Measurements from ENCODE around the gene FPGS.
A peak's percentile ranks its signal among the peaks of the same experiment; 100 is the strongest.

FPGS gene

GRCh38 chr9:127783111-127784008, 19.3 kb upstream of the FPGS start:
- no peak overlapping the region for H2BK15ac ChIP-seq (replicated peaks; ENCODE audit: low read depth)
- H3K36me3 ChIP-seq (ENCODE audit: control insufficient read depth, insufficient read depth, low read length) = peaks cover 13% of the 10 kb centered on the region
- H4K5ac ChIP-seq (ENCODE audit: low read length) = no peak overlapping the region
- peaks cover 3% of the 10 kb centered on the region for H3K4me1 ChIP-seq (ENCODE audit: control insufficient read depth, low read depth, low read length)
- peaks cover 11% of the 10 kb centered on the region for H3K79me1 ChIP-seq (ENCODE audit: low read length)
- no CpG with 5 or more reads among the region's 20 CpGs for WGBS (ENCODE audit: extremely low coverage, insufficient coverage, low lambda C conversion rate)
- no peak overlapping the region for H2BK5ac ChIP-seq (ENCODE audit: low read length)
- H3K23ac ChIP-seq (ENCODE audit: low read length) = no peak overlapping the region
- H3K27me3 ChIP-seq (ENCODE audit: insufficient read depth, low read length, poor library complexity) = no peaks in the 10 kb centered on the region
- H3K4me3 ChIP-seq (ENCODE audit: low read length) = no peak overlapping the region
- H2AK5ac ChIP-seq (ENCODE audit: low read length) = no peak overlapping the region
- no peak overlapping the region for H3K27ac ChIP-seq (ENCODE audit: low read depth, low read length)
- H3K79me2 ChIP-seq (ENCODE audit: control insufficient read depth, insufficient read depth, low read length) = peaks cover 17% of the 10 kb centered on the region
- H2BK120ac ChIP-seq (ENCODE audit: low read depth, low read length) = no peak overlapping the region
- no peak for DNase-seq
- H4K8ac ChIP-seq (ENCODE audit: low read depth, low read length) = no peak overlapping the region
- H3K4me2 ChIP-seq (ENCODE audit: low read length) = no peak overlapping the region
- H3K4ac ChIP-seq (ENCODE audit: low read depth, low read length) = no peak overlapping the region
- no peak overlapping the region for H3K9ac ChIP-seq (ENCODE audit: low read length)
- H3K56ac ChIP-seq (ENCODE audit: low read length) = no peak overlapping the region
- no peak overlapping the region for H3K18ac ChIP-seq (ENCODE audit: low read length)

- Histone ChIP-seq H3K4me1 (ENCODE audit: control insufficient read depth, low read depth, low read length) (peaks cover 3% of the 10 kb centered on the region), H4K8ac (ENCODE audit: low read depth, low read length) (no peak overlapping the region), H4K5ac (ENCODE audit: low read length) (no peak overlapping the region), H3K79me1 (ENCODE audit: low read length) (peaks cover 24% of the 10 kb centered on the region), H3K56ac (ENCODE audit: low read length) (peak overlapping the region; percentile 76), H2BK5ac (ENCODE audit: low read length) (no peak overlapping the region), H3K4me3 (ENCODE audit: low read length) (peak overlapping the region; percentile 58), H3K4ac (ENCODE audit: low read depth, low read length) (peak overlapping the region; percentile 64), H2AK5ac (ENCODE audit: low read length) (no peak overlapping the region), H3K27me3 (ENCODE audit: insufficient read depth, low read length, poor library complexity) (no peaks in the 10 kb centered on the region), H2BK15ac (replicated peaks; ENCODE audit: low read depth) (no peak overlapping the region), H3K23ac (ENCODE audit: low read length) (no peak overlapping the region), H3K36me3 (ENCODE audit: control insufficient read depth, insufficient read depth, low read length) (peaks cover 29% of the 10 kb centered on the region), H3K27ac (ENCODE audit: low read depth, low read length) (peak overlapping the region; percentile 33), H2BK120ac (ENCODE audit: low read depth, low read length) (no peak overlapping the region), H3K9ac (ENCODE audit: low read length) (peak overlapping the region; percentile 69), H3K4me2 (ENCODE audit: low read length) (peak overlapping the region; percentile 79), H3K79me2 (ENCODE audit: control insufficient read depth, insufficient read depth, low read length) (peaks cover 32% of the 10 kb centered on the region), H3K18ac (ENCODE audit: low read length) (peak overlapping the region; percentile 88)
- WGBS (ENCODE audit: extremely low coverage, insufficient coverage, low lambda C conversion rate) = no CpG with 5 or more reads among the region's 123 CpGs
- peak; percentile 84 for DNase-seq
Measured at GRCh38 chr9:127785023-127785932, 17.4 kb upstream of the FPGS start.

- Histone ChIP-seq H3K4ac (ENCODE audit: low read depth, low read length) (peak within 1 kb of the TSS; percentile 98), H2AK5ac (ENCODE audit: low read length) (no peak within 1 kb of the TSS), H3K79me2 (ENCODE audit: control insufficient read depth, insufficient read depth, low read length) (peaks cover 32% of the 10 kb centered on the region), H3K4me1 (ENCODE audit: control insufficient read depth, low read depth, low read length) (peaks cover 3% of the 10 kb centered on the region), H3K56ac (ENCODE audit: low read length) (peak within 1 kb of the TSS; percentile 93), H2BK120ac (ENCODE audit: low read depth, low read length) (no peak within 1 kb of the TSS), H3K4me3 (ENCODE audit: low read length) (peak within 1 kb of the TSS; percentile 91), H2BK5ac (ENCODE audit: low read length) (peak within 1 kb of the TSS; percentile 63), H3K4me2 (ENCODE audit: low read length) (peak within 1 kb of the TSS; percentile 79), H4K5ac (ENCODE audit: low read length) (no peak within 1 kb of the TSS), H3K36me3 (ENCODE audit: control insufficient read depth, insufficient read depth, low read length) (peaks cover 34% of the 10 kb centered on the region), H3K27me3 (ENCODE audit: insufficient read depth, low read length, poor library complexity) (no peaks in the 10 kb centered on the region), H3K9ac (ENCODE audit: low read length) (peak within 1 kb of the TSS; percentile 93), H3K79me1 (ENCODE audit: low read length) (peaks cover 26% of the 10 kb centered on the region), H4K8ac (ENCODE audit: low read depth, low read length) (no peak within 1 kb of the TSS), H3K18ac (ENCODE audit: low read length) (peak within 1 kb of the TSS; percentile 97), H3K27ac (ENCODE audit: low read depth, low read length) (peak within 1 kb of the TSS; percentile 99), H2BK15ac (replicated peaks; ENCODE audit: low read depth) (no peak within 1 kb of the TSS), H3K23ac (ENCODE audit: low read length) (no peak within 1 kb of the TSS)
- WGBS (ENCODE audit: extremely low coverage, insufficient coverage, low lambda C conversion rate) = no CpG with 5 or more reads among the region's 75 CpGs
- DNase-seq = peak; percentile 97
Measured at GRCh38 chr9:127785933-127786772, 16.5 kb upstream of the FPGS start, which contains the start of gene CDK9. CDK9 (plus strand) TSS chr9:127786034; CDS start chr9:127786149, 115 bp downstream.

- Histone ChIP-seq H2AK5ac (ENCODE audit: low read length) (no peak overlapping the region), H3K79me1 (ENCODE audit: low read length) (peaks cover 26% of the 10 kb centered on the region), H4K5ac (ENCODE audit: low read length) (no peak overlapping the region), H3K27me3 (ENCODE audit: insufficient read depth, low read length, poor library complexity) (no peaks in the 10 kb centered on the region), H2BK15ac (replicated peaks; ENCODE audit: low read depth) (no peak overlapping the region), H3K23ac (ENCODE audit: low read length) (no peak overlapping the region), H2BK120ac (ENCODE audit: low read depth, low read length) (no peak overlapping the region), H3K4me3 (ENCODE audit: low read length) (peak overlapping the region; percentile 91), H3K4me2 (ENCODE audit: low read length) (peak overlapping the region; percentile 55), H3K4ac (ENCODE audit: low read depth, low read length) (no peak overlapping the region), H3K18ac (ENCODE audit: low read length) (no peak overlapping the region), H3K56ac (ENCODE audit: low read length) (peak overlapping the region; percentile 93), H3K79me2 (ENCODE audit: control insufficient read depth, insufficient read depth, low read length) (peaks cover 32% of the 10 kb centered on the region), H3K4me1 (ENCODE audit: control insufficient read depth, low read depth, low read length) (peaks cover 3% of the 10 kb centered on the region), H3K9ac (ENCODE audit: low read length) (peak overlapping the region; percentile 93), H3K36me3 (ENCODE audit: control insufficient read depth, insufficient read depth, low read length) (peaks cover 34% of the 10 kb centered on the region), H4K8ac (ENCODE audit: low read depth, low read length) (no peak overlapping the region), H3K27ac (ENCODE audit: low read depth, low read length) (peak overlapping the region; percentile 99), H2BK5ac (ENCODE audit: low read length) (no peak overlapping the region)
- DNase-seq = no peak
- WGBS (ENCODE audit: extremely low coverage, insufficient coverage, low lambda C conversion rate) = no CpG with 5 or more reads among the region's 12 CpGs
Measured at GRCh38 chr9:127786773-127787104, 15.9 kb upstream of the FPGS start.

GRCh38 chr9:127788337-127789011, 14.2 kb upstream of the FPGS start:
- H3K4me1 ChIP-seq (ENCODE audit: control insufficient read depth, low read depth, low read length) = peaks cover 3% of the 10 kb centered on the region
- no peak overlapping the region for H4K8ac ChIP-seq (ENCODE audit: low read depth, low read length)
- peaks cover 32% of the 10 kb centered on the region for H3K79me2 ChIP-seq (ENCODE audit: control insufficient read depth, insufficient read depth, low read length)
- H3K9ac ChIP-seq (ENCODE audit: low read length) = no peak overlapping the region
- H3K56ac ChIP-seq (ENCODE audit: low read length) = no peak overlapping the region
- no peak overlapping the region for H3K4me3 ChIP-seq (ENCODE audit: low read length)
- H3K36me3 ChIP-seq (ENCODE audit: control insufficient read depth, insufficient read depth, low read length) = peaks cover 34% of the 10 kb centered on the region
- no peak overlapping the region for H3K23ac ChIP-seq (ENCODE audit: low read length)
- H2BK15ac ChIP-seq (replicated peaks; ENCODE audit: low read depth) = no peak overlapping the region
- no peak overlapping the region for H2AK5ac ChIP-seq (ENCODE audit: low read length)
- H3K79me1 ChIP-seq (ENCODE audit: low read length) = peaks cover 26% of the 10 kb centered on the region
- no CpG with 5 or more reads among the region's 26 CpGs for WGBS (ENCODE audit: extremely low coverage, insufficient coverage, low lambda C conversion rate)
- DNase-seq = no peak
- no peak overlapping the region for H3K27ac ChIP-seq (ENCODE audit: low read depth, low read length)
- no peak overlapping the region for H3K18ac ChIP-seq (ENCODE audit: low read length)
- no peaks in the 10 kb centered on the region for H3K27me3 ChIP-seq (ENCODE audit: insufficient read depth, low read length, poor library complexity)
- no peak overlapping the region for H2BK120ac ChIP-seq (ENCODE audit: low read depth, low read length)
- no peak overlapping the region for H2BK5ac ChIP-seq (ENCODE audit: low read length)
- H3K4ac ChIP-seq (ENCODE audit: low read depth, low read length) = no peak overlapping the region
- H4K5ac ChIP-seq (ENCODE audit: low read length) = no peak overlapping the region
- H3K4me2 ChIP-seq (ENCODE audit: low read length) = no peak overlapping the region
